H1 (cell line): ENCODE measurements around the gene SLC44A1.

ENCODE experiments used
- CTCF ChIP-seq, 3 experiments: IDR thresholded peaks; 1 replicate in 2 of 3; 2 replicates in 1 of 3; pipeline versions ENCODE4 v1.5.1 to v1.6.1; 2011; ENCODE audit warnings: low read length in 3 of 3, mild to moderate bottlenecking in 3 of 3, inconsistent platforms in 2 of 3, low read depth in 1 of 3, moderate library complexity in 1 of 3; ENCODE audit not compliant: insufficient read depth in 1 of 3; ENCODE audit errors: control extremely low read depth in 1 of 3
- EP300 ChIP-seq, 2 experiments: IDR thresholded peaks; 1 replicate in 1 of 2; 2 replicates in 1 of 2; pipeline ENCODE4 v1.6.1; 2011 to 2012; ENCODE audit warnings: low read depth in 2 of 2, low read length in 2 of 2, mild to moderate bottlenecking in 2 of 2, borderline replicate concordance in 1 of 2, inconsistent platforms in 1 of 2, moderate library complexity in 1 of 2
- POLR2AphosphoS5 ChIP-seq: IDR thresholded peaks from 2 replicates; pipeline ENCODE4 v1.6.1; 2011; ENCODE audit warnings: low read depth, low read length
- RAD21 ChIP-seq, 2 experiments: IDR thresholded peaks in 1 of 2; conservative IDR thresholded peaks in 1 of 2; 2 replicates each; pipeline ENCODE4 v1.6.1; 2011; ENCODE audit warnings: low read depth in 2 of 2, low read length in 2 of 2, improper control_type of control experiment in 1 of 2, inconsistent platforms in 1 of 2, mild to moderate bottlenecking in 1 of 2, moderate library complexity in 1 of 2
- YY1 ChIP-seq: IDR thresholded peaks from 2 replicates; pipeline ENCODE4 v1.6.1; 2011; ENCODE audit warnings: low read depth, mild to moderate bottlenecking, low read length
- ZNF274 ChIP-seq: IDR thresholded peaks from 2 replicates; pipeline ENCODE4 v1.7.0; 2012; ENCODE audit warnings: low read length, borderline replicate concordance; ENCODE audit errors: extremely low read depth

DNA sequence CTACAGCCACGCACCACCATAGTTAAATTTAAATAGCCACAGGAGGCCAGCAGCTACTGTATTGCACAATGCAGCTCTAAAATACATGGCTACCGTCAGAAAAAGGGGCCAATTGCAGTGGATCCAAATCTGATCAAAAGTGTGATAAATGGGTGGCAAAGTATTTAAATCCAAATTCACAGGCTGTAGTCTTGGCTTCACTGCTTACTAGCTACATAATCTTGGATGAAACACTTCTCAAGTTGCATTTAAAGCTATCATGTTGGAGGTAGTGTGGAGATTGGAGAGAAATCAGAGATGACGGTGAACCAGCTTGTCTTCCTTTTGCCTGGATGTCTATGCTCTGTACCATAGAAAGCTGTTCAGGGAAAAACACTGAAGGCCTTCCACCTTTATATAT lies 24.0 kb upstream of the SLC44A1 start:
- TF ChIP-seq RAD21 (IDR thresholded peaks at IDR 0.05 in 1 of 2, conservative IDR thresholded peaks at IDR 0.05 in 1 of 2; ENCODE audit: low read depth in 2 of 2, low read length in 2 of 2) (no peak), EP300 (IDR thresholded peaks at IDR 0.05; ENCODE audit: borderline replicate concordance in 1 of 2, low read depth in 2 of 2, low read length in 2 of 2) (no peak), CTCF (IDR thresholded peaks at IDR 0.05; ENCODE audit: control extremely low read depth in 1 of 3, insufficient read depth in 1 of 3, low read depth in 1 of 3, low read length in 3 of 3) (no peak), YY1 (no peak), POLR2AphosphoS5 (no peak), ZNF274 (no peak)
